Ecto neural progenitor cell (in vitro differentiated cells): Measurements from ENCODE around the gene CCL19.

ENCODE experiments used
- DNase-seq: peaks from one replicate; pipeline ENCODE4 v3.0.0-alpha.2; 2018; ENCODE audit warnings: low spot score

CCL19 gene

DNA sequence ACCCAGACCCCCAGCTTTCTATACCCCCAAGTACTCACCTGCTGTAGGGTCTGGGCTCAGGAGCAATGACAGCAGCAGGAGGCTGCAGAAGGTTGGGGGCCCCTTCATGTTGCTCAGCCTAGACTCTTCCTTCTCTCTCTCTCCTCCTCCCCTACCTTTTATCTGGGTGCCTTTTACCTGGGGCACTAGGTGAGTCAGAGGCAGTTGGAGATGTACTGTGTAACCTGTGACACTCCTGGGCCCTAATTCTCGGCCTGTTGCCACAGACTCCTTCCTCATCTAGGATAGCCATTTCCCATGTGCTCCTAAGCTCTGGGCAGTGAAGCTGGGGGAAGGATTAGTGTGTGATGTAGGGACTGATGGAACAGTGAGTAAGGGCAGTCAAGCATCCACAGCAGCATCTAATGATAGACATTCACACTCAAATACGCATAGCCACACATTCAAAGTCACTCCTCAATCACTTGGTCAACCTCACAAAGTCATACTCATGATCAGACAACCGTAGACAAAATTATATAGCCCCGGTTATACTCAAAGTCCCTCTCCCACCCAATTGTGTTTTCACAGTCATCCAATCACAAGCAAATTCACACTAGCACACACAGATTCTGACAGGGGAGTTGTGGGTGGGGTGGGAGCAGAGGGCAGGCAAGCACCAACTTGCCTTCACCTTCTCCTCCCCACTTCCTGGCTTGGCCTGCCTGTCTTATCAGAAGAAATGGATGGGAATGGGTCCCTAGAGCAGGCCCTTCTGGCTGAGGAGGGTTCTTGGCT lies 28.4 kb downstream of the CCL19 start, which contains the start of gene CCL27:
Gene CCL27 (minus strand): TSS at position 132 of the 777 bp plus-strand sequence. CDS start 24 bp downstream, at position 108.
- DNase-seq = no peak

- no peak for DNase-seq
These were observed 31.4 kb downstream of the CCL19 start for GRCh38 chr9:34659592-34660253.

DNA sequence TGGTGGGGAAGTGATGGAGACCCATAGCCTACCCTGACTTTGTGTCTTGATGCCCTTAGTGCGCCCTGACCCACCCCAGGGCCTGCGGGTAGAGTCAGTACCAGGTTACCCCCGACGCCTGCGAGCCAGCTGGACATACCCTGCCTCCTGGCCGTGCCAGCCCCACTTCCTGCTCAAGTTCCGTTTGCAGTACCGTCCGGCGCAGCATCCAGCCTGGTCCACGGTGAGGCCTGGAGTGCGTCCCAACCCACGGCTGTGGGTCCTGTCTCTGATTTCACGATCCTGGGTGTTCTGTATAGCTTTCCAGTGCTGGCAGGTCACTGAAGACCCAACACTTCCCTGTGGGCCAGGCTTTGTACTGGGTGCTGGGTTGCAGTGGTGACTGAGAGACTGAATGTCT lies 32.6 kb downstream of the CCL19 start:
- no peak for DNase-seq

GRCh38 chr9:34656992-34657391 lies 34.1 kb downstream of the CCL19 start:
- DNase-seq = no peak

- DNase-seq = no peak
These were observed 35.7 kb downstream of the CCL19 start for GRCh38 chr9:34655394-34655793.

- DNase-seq = peak; percentile 39
These were observed 36.6 kb downstream of the CCL19 start for GRCh38 chr9:34654323-34655051.

DNA sequence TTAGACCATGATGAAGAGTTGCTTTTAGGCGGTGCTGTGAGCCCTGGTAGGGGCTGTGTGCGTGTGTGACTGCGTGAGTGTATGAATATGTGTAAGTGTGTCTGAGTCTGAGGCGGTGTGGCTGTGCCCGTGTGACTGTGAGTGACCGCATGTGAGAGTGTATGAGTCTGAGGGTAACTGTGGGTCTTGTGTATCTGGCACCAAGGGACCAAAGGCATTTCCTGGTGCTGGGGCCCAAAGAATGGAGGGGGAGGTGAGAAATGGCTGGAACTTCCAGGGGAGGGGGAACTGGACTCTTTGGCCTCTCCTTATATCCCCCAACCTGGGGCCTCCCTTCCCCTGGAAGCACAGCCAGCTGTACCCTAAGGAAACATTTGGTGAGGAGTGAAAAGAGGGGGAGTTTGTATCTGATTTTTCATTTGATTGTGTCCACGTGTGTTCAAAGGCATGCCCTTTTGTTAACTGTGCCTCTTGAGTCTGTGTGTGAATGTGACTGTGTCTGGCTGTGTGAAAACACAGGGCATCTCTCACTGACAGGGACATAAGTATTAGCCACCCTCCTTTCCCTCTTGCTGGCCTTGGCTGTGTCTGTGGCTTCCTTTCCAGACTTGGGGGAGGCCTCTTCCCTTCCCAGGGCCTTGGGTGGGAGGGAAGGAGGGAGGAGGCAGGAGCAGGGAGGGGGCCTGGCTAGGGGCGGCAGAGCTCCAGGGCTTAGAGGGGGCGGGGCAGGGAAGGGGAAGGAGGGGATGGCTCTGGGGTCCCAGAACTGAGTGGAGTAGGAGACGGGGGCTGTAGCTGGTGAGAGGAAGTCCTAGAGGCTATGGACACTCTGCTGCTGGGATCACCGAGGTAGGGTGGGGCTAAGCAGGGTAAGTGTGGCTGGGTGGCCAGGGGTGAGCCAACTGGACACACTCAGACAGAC lies 37.7 kb downstream of the CCL19 start:
- peak; percentile 55 for DNase-seq

GRCh38 chr9:34652602-34653000 lies 38.5 kb downstream of the CCL19 start:
- peak; percentile 42 for DNase-seq

- peak; percentile 94 for DNase-seq
These were observed 39.0 kb downstream of the CCL19 start, which contains the start of gene IL11RA for GRCh38 chr9:34651876-34652601. Gene IL11RA (plus strand): TSS chr9:34652185. CDS start chr9:34655218, 3,033 bp downstream.

DNA sequence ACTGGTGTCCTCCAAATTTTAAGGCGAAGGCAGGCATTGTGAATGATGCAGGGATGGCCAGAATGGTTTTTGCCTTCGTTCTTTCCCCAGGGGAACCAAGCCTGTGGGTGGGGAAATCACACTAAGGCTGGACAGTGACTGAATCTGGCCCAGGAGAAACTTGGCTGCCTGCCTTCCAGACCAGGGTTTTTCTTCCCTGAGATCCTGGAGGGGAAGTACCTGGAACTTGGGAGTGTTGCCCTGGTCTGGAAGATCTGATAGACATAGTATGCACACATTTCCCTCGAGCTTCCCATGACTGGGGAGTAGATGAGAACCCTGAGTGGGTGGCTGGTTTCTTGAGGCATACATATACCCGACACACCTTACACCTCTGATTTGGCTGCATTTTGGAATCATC lies 39.8 kb downstream of the CCL19 start:
- DNase-seq = no peak

- DNase-seq = peak; percentile 39
These were observed 40.3 kb downstream of the CCL19 start for GRCh38 chr9:34650816-34651215.

- DNase-seq = peak; percentile 34
These were observed 42.4 kb downstream of the CCL19 start for GRCh38 chr9:34648673-34649072.

GRCh38 chr9:34647651-34648050 lies 43.4 kb downstream of the CCL19 start:
- DNase-seq = no peak

- DNase-seq = no peak
These were observed 44.0 kb downstream of the CCL19 start for GRCh38 chr9:34647084-34647403.

DNA sequence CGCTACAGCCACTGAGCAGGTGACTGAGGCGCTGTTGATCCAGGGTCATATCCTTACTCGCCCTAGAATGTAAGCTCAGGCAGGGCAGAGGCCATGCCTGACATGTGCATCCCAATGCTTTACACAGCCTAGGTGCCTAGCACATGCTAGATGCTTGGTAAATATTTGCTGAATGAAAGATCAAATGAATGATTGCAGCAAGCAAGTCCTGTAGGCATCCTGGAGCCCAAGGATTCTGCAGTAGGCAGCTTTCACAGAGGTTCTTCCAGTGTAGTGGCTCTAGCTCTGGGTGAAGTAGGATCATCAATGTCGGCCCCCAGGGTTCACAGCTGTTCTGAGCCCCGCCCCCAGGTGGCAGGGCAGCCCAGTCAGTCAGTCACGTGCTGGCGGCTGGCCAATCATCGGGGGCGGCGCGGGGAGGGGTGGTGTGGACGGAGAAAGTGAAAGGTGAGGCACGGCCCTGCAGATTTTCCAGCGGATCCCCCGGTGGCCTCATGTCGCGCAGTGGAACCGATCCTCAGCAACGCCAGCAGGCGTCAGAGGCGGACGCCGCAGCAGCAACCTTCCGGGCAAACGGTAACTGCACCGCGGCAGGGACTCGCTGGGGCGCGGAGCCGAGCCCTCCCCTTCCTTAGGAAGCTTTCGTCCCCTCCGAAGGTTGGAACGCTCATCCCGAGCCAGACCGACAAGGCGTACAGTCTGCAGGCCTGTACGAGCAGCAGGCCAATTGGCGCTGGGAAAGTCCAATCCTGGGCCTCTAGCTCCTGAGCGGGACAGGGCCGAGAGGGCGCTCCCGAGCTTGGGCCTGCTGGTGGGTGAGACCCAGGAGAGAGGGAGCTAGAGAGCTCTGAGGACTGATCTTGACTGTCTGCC lies 44.6 kb downstream of the CCL19 start, which contains the start of gene GALT:
Gene GALT (plus strand): TSS at position 465 of the 873 bp plus-strand sequence. CDS start 30 bp downstream, at position 495.
- peak; percentile 97 for DNase-seq

GRCh38 chr9:34644766-34645314 lies 46.2 kb downstream of the CCL19 start:
- DNase-seq = no peak

- DNase-seq = no peak
These were observed 48.4 kb downstream of the CCL19 start for GRCh38 chr9:34642679-34643078.
